Measurements from ENCODE around the gene SCAMP2. TPM values are rescaled to one million over a fixed set of nuclear protein-coding genes. Genes with fewer than 3 reads are reported as not detected.
A peak's percentile ranks its signal among the peaks of the same experiment; 100 is the strongest.

The SCAMP2 gene
- total RNA-seq, 2 experiments from 2014 or later: 57.8 to 58.9 TPM

- intact Hi-C loops (cut with micrococcal nuclease): no loop called here
- H3K4me3 Mint-ChIP-seq: no peak overlapping the region
- no peak for TF ChIP-seq CTCF (IDR thresholded peaks at IDR 0.05)
- H3K4me1 Mint-ChIP-seq (ENCODE audit: low read depth): peaks cover 4% of the 10 kb centered on the region
- H3K36me3 Mint-ChIP-seq (ENCODE audit: low read depth): no peaks in the 10 kb centered on the region
- POLR2A ChIA-PET: interaction anchor here (1.5 to 1.7 kb wide), 2 partner anchors 13 to 43 kb away, joined by 4 to 5 read pairs; no protein-coding TSS in a partner anchor
- no peak overlapping the region for H3K27ac Mint-ChIP-seq
- ATAC-seq: no peak
- CTCF ChIA-PET: interaction anchor here (0.7 to 2.1 kb wide), 10 partner anchors 8 to 196 kb away, joined by 3 to 8 read pairs (median 4); no protein-coding TSS in a partner anchor
- no peaks in the 10 kb centered on the region for H3K9me3 Mint-ChIP-seq
- no peak for DNase-seq
- H3K27me3 Mint-ChIP-seq: peaks cover 23% of the 10 kb centered on the region
Measured at GRCh38 chr15:74827614-74828013, 45.6 kb downstream of the SCAMP2 start.

GRCh38 chr15:74826921-74827320 is 46.2 kb downstream of the SCAMP2 start:
- Mint-ChIP-seq H3K9me3 (no peaks in the 10 kb centered on the region), H3K36me3 (ENCODE audit: low read depth) (no peaks in the 10 kb centered on the region), H3K27ac (no peak overlapping the region), H3K4me1 (ENCODE audit: low read depth) (peaks cover 4% of the 10 kb centered on the region), H3K27me3 (peaks cover 23% of the 10 kb centered on the region), H3K4me3 (no peak overlapping the region)
- ATAC-seq (no peak), DNase-seq (no peak)
- intact Hi-C loops (cut with micrococcal nuclease): no loop called here
- ChIA-PET CTCF (interaction anchor here (0.9 to 2.1 kb wide), 9 partner anchors 15 to 186 kb away, joined by 3 to 8 read pairs (median 4); no protein-coding TSS in a partner anchor), POLR2A (interaction anchor here (1.5 to 1.7 kb wide), 2 partner anchors 13 to 42 kb away, joined by 4 to 5 read pairs; no protein-coding TSS in a partner anchor)
- no peak for TF ChIP-seq CTCF (IDR thresholded peaks at IDR 0.05)

GRCh38 chr15:74826364-74826819 is 46.8 kb downstream of the SCAMP2 start, which contains the start of gene CPLX3:
CPLX3 (plus strand) TSS chr15:74826627; CDS start chr15:74826704, 77 bp downstream.
- Mint-ChIP-seq H3K4me1 (ENCODE audit: low read depth) (peaks cover 4% of the 10 kb centered on the region), H3K4me3 (no peak within 1 kb of the TSS), H3K27ac (no peak within 1 kb of the TSS), H3K27me3 (peaks cover 23% of the 10 kb centered on the region), H3K9me3 (no peaks in the 10 kb centered on the region), H3K36me3 (ENCODE audit: low read depth) (no peaks in the 10 kb centered on the region)
- TF ChIP-seq CTCF (IDR thresholded peaks at IDR 0.05): no peak
- peak; percentile 57 for ATAC-seq
- ChIA-PET POLR2A (interaction anchor here (1.0 to 1.9 kb wide), 5 partner anchors 10 to 44 kb away, joined by 3 to 6 read pairs (median 5); partner anchors contain the start of gene LMAN1L), CTCF (interaction anchor here (1.1 to 2.1 kb wide), 7 partner anchors 10 to 186 kb away, joined by 3 to 8 read pairs (median 4); no protein-coding TSS in a partner anchor)
- peak; percentile 49 for DNase-seq
- intact Hi-C loops (cut with micrococcal nuclease): no loop called here

GRCh38 chr15:74825866-74826265 is 47.3 kb downstream of the SCAMP2 start:
- Mint-ChIP-seq H3K4me3 (no peak overlapping the region), H3K9me3 (no peaks in the 10 kb centered on the region), H3K4me1 (ENCODE audit: low read depth) (peaks cover 4% of the 10 kb centered on the region), H3K36me3 (ENCODE audit: low read depth) (no peaks in the 10 kb centered on the region), H3K27ac (no peak overlapping the region), H3K27me3 (peaks cover 23% of the 10 kb centered on the region)
- no peak for TF ChIP-seq CTCF (IDR thresholded peaks at IDR 0.05)
- ATAC-seq: no peak
- intact Hi-C loops (cut with micrococcal nuclease): no loop called here
- POLR2A ChIA-PET: interaction anchor here (1.0 to 1.9 kb wide), 3 partner anchors 11 to 44 kb away, joined by 3 to 6 read pairs (median 5); partner anchors contain the start of gene LMAN1L
- CTCF ChIA-PET: interaction anchor here (1.1 to 2.1 kb wide), 7 partner anchors 10 to 185 kb away, joined by 3 to 8 read pairs (median 4); no protein-coding TSS in a partner anchor
- DNase-seq: no peak

GRCh38 chr15:74824976-74825375 is 48.2 kb downstream of the SCAMP2 start:
- no peak for TF ChIP-seq CTCF (IDR thresholded peaks at IDR 0.05)
- intact Hi-C loops (cut with micrococcal nuclease): no loop called here
- Mint-ChIP-seq H3K27me3 (peaks cover 23% of the 10 kb centered on the region), H3K36me3 (ENCODE audit: low read depth) (no peaks in the 10 kb centered on the region), H3K27ac (no peak overlapping the region), H3K9me3 (no peaks in the 10 kb centered on the region), H3K4me3 (no peak overlapping the region), H3K4me1 (ENCODE audit: low read depth) (peaks cover 4% of the 10 kb centered on the region)
- CTCF ChIA-PET: interaction anchor here (1.3 to 1.7 kb wide), 4 partner anchors 34 to 77 kb away, joined by 3 to 4 read pairs (median 4); no protein-coding TSS in a partner anchor
- DNase-seq: no peak
- ATAC-seq: no peak
- POLR2A ChIA-PET: interaction anchor here (1.9 kb wide), 1 partner anchor 13 kb away, joined by 5 read pairs; the partner anchor contains the start of gene LMAN1L
